GM18868 (cell line): Measurements from ENCODE around the gene ZNF138.
"Not testable (repeated sequence)": the region's sequence is repeated elsewhere in the genome, so short reads cannot be mapped to it uniquely, and the experiment has no call there.

Experiments
- ATAC-seq: cut with Tn5 transposase; IDR thresholded peaks from one replicate; pipeline ENCODE4 v1.9.1; 2021; ENCODE audit warnings: mild to moderate bottlenecking, moderate library complexity; ENCODE audit not compliant: unreplicated experiment

The ZNF138 gene

DNA sequence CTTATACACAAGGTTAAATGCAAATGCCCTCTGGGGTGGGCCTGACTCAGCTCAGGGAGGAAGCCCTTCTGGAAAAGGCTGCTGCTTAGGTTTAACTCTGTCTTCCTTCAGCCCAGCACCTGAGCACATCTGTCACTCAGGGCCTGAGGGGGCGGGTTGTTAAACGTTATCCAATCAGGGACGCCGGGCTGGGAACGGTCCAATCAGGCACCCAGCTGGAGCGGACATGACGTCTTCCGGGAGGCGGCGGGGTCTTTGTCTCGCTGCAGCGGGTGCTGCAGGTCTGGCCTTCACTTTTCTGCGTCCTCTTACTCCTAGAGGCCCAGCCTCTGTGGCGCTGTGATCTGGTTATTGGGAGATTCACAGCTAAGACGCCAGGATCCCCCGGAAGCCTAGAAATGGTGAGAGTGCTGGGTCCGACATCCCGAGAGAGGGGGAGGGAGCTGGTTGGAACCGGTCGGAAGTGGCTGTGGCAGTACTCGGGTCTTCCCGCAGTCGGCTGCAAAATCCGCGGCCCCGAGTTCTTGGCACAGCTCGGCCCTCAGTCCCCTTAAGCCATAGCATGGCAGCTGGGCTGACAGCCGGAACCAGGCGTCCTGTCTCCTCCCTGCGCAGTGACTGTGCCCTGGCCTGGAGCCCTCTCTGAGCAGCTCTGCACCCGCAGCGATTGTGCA lies at the start of gene ZNF138:
Gene ZNF138, plus strand, starts transcription at position 258 of the 674 bp plus-strand sequence. Its CDS starts 141 bp downstream, at position 399.
- ATAC-seq: peak; percentile 100

DNA sequence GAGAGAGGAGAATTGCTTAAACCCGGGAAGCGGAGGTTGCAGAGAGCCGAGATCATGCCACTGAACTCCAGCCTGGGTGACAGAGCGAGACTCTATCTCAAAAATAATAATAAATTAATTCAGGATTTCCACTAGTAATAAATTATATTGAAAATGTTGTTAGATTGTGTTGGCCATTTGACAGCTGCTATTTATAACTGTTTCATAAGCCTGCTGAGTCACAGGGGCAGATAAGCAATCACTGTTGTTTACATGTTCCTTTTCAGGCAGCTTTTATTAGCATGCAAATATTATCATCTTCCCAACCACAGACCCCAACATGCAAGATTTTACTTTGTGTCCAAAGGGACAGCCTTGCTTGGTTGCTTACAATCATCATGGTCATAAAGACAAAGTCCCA lies 49.5 kb upstream of the ZNF138 start:
- no peak for ATAC-seq

DNA sequence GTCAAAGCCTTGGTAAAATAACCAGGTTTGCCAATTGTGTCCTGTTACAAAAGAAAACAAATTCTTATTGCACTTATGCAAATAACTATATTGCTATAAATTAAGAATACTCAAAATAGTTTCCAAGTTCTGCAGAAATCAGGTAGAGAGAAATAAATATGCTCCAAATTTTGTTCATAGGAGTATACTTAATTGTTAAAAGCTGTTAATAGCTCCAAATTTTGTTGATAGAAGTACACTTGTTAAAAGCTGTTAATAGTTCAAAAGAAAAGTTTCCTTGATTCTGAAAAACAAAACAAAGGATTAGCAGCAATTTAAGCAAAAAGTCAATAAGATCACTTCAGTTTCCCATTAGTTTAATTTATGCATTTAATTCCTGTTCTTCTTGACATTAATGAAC lies 46.4 kb upstream of the ZNF138 start:
- no peak for ATAC-seq

DNA sequence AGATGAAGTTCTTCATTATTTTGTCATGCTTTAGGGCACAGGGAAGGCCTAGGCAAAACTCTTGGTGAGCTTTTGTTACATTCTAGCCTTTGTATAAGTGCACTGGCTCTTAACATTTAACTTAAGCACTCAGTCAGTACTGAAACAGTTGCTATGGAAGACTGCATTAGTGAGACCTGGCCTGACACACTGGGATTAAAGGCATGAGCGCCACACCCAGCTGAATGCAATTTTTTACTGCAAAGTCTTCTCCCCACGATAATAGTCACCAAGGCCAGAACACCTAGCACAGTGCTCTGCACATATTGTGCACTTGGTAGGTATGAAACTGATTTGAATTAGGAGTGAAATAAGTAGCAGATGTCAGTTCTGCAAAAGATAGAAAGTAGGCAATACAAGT lies 41.2 kb upstream of the ZNF138 start:
- ATAC-seq: no peak

DNA sequence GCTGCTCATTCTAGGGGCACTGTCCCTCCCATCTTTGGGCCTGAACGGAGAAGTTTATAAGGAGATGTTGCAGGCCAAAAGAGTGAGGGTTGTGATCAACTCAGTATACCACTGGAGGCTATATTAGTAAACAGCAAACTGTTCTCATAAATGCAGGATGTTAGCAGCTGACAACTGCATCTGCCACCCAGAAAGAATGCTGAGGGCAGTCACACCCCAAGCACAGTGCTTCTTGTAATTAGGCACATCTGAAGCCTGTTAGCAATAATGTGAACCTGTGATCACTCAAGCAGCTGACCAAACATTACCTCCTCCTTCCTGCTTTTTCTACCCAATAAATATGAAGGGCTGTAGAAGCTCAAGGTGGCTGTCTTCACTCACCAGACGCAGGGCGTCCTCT lies 38.4 kb upstream of the ZNF138 start:
- ATAC-seq: no peak

DNA sequence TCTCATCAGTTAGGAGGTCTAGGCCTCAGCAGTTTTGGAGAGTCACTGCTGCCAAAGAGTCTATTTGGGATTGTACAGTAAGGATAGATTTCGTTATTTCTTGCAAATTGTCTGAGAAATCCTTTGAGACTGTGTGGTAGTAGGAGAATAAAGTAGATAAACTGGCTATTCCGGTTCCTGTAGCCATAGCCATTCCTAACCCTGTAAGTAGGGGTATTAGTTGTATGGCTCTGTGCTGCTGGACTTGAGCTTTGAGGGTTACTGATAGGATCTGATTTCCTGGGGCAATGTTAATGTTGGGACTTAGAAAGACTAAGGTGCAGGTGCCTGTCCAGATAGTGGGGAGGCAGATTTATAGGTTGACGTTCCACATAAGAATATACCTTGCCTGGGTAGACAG lies 36.1 kb upstream of the ZNF138 start:
- ATAC-seq: no peak

DNA sequence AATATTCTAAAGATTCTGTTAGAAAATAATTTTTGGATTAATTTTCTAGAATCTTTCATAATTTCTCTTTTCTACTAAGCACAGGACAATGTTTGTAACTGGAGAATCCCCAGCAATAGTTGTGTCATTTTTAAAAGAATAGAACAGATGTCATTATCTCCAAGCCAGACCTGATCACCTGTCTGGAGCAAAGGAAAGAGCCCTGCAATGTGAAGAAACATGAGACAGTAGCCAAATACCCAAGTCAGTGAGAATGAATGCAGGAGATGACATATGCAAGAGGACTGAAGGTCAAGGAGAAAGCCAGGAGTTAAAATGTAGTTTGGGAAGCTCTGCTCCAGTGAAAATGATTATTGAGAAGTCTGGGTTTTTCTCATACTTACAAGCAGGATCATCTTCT lies 25.4 kb upstream of the ZNF138 start:
- no peak for ATAC-seq

DNA sequence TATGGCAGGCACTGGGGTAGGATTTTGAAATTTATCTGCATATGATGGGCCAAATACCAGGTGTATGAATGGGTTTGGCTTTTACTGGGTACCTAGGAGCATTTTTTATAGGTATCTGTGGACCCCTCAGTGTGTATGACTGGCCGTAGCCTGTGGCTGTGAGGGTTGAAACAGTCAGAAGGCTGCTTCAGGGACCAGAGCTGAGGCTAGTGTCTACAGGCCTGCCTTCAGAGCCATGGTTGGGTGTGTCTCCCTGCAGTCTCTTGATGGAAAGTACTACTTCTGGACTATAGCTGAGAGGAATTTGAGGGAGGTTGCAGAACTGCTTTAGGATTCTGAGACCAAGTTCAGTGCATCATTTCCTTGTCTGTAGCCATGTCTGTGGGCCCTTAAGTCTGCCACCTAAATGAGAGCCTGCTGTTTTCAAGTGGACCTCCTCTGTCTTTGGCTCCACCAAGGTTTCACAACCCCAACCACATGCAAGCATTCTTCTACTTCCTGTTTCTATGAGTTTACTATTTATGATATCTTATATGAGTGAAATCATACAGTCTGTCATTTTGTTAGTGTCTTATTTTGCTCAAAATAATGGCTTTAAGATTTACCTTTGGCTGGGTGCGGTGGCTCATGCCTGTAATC lies 19.9 kb upstream of the ZNF138 start:
- no peak for ATAC-seq

DNA sequence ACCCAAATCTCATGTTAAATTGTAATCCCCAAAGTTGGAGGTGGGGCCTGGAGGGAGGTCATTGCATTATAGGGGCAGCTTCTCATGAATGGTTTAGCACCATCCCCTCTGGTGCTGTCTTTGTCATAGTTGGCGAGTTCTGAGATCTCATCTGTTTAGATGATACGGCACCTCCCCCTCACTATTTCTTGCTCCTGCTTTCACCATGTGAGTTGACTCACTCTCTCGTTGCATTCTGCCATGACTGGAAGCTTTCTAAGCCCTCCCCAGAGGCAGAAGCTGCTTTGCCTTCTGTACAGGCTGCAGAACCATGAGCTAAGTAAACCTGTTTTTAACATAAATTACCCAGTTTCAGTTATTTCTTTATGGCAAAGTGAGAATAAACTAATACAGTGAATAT lies 18.9 kb upstream of the ZNF138 start:
- ATAC-seq: no peak

DNA sequence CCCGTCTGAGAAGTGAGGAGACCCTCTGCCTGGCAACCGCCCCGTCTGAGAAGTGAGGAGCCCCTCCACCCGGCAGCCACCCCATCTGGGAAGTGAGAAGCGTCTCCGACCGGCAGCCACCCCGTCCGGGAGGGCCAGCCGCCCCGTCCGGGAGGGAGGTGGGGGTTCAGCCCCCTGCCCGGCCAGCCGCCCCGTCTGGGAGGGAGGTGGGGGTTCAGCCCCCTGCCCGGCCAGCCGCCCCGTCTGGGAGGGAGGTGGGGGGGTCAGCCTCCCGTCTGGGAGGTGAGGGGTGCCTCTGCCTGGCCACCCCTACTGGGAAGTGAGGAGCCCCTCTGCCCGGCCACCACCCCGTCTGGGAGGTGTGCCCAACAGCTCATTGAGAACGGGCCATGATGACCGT lies 9.4 kb upstream of the ZNF138 start:
- ATAC-seq: not testable (repeated sequence)

DNA sequence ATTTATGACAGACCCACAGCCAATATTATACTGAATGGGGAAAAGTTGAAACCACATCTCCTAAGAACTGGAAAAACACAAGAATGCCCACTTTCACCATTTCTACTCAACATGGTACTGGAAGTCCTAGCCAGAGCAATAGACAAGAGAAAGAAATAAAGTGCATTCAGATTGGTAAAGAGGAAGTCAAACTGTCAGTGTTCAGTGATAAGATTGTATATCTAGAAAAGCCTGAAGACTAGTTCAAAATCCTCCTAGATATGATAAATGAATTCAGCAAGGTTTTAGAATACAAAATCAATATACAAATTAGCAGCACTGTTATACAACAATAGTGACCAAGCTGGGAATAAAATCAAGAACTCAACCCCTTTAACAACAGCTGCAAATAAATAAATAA lies 6.9 kb upstream of the ZNF138 start:
- ATAC-seq: no peak

DNA sequence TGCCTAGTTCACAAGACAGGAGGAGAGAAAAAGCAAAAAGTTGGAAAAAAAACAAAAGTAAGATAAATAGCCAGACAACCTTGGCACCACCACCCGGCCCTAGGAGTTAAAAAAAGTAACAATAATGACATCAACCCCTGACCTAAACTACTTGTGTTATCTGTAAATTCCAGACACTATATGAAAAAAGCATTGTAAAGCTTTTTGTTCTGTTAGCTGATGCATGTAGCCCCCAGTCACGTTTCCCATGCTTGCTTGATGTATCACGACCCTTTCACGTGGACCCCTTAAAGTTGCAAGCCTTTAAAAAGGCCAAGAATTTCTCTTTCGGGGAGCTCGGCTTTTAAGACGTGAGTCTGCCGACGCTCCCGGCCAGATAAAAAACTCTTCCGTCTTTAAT lies 5.0 kb upstream of the ZNF138 start:
- ATAC-seq: not testable (repeated sequence)

DNA sequence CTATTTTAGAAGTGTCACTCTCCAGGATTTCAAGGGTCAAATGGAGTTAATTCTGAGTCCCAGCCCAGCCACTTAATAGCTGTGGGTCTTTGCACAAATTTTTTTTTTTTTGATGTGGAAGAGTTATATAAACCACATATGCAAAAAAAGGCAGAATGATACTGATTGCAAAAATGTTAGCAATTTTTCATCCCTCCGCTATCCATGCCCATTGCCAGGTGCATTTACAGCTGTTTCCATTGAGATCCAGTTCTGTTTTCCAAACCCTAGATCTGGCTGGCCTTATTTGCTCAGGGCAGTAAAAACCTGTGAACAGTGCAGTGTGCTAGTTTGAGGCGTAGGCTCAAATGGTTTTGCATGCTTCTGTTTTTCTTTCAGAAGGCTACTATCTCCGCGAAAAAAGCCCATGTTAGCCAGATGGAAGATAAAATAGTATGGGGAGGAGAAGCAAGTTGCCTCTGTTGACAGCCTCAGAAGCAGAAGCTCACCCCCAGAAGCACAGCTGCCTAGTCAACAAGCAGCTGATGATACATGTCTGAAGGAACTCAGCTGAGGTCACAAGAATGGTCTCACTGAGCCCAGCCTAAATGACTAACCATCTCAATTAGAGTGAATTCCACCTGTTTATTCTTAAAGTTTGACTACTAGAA lies 997 bp upstream of the ZNF138 start:
- ATAC-seq: no peak

DNA sequence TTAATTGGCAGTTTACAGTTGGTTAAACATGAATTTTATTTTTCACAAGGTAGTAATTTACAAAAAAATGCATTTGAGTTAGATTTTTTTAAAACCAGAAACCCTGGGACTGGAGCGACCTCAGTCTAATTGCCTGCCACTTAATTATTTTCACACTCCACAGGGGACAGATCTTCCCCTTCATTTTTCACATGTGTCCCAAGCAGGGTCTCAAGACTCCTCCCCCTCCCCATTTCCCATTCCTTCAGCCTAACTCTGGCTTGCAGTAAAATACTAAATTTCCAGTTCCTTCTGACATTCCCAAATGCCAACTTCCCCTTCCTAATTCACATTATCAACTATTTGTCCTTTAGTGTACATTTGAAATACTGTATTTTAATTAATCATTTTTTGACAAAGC lies 948 bp downstream of the ZNF138 start:
- no peak for ATAC-seq

DNA sequence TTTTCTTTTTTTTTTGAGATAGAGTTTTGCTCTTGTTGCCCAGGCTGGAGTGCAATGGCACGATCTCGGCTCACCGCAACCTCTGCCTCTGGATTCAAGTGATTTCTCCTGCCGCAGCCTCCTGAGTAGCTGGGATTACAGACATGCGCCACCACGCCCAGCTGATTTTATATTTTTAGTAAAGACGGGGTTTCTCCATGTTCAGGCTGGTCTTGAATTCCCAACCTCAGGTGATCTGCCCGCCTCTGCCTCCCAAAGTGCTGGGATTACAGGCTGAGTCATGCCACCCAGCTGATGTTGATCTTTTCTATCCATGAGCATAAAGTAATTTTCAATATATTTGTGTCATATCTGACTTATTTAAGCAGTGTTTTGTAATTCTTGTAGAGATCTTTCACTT lies 4.9 kb downstream of the ZNF138 start:
- ATAC-seq: not testable (repeated sequence)

DNA sequence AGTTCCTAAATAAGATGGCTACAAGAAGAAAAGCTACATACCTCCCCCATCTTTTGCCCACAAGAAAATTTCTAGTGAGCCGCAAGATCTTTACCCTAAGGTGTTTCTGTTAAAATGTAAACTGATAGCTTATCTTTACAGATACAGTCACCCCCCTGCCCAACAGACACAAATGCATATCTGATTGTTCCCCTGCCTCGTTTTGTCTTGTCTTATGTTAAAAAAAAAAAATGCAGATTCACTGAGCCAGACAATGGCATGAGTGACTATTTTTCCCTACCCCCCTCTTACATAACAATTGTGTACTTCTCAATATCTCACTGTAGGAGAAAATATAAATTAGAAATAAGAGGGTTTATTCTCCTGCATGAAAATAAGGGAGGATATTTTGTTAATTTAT lies 8.5 kb downstream of the ZNF138 start:
- no peak for ATAC-seq

DNA sequence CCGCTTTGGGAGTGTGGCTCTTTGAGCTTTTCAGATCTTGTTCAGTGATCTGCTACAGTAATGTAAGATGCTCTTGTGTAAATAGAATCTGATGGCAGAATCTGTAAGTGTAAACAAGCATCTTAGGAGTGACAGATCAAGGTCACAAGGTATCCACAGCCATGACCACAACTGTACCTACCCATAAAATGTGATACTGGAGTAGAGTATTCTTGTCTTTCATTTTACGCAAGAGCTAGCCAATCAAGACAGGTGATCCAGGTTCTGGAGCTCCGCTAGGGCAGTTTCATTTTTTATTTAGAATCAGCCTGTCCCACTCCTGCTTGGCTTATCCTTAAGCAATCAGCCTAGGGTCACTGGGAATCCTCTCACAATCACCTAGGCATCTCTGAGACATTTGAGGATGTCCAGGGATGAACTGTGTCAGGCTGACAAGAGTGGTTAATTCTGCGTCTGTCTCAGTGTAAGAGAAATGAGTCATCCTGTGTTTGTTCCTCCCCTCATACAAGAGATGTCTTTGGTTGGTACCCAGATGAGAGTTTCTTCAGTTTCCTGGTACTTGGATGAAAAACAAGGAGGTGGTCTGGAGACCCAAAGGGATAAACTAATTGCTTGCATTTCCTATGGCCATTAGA lies 13.6 kb downstream of the ZNF138 start:
- ATAC-seq: no peak

DNA sequence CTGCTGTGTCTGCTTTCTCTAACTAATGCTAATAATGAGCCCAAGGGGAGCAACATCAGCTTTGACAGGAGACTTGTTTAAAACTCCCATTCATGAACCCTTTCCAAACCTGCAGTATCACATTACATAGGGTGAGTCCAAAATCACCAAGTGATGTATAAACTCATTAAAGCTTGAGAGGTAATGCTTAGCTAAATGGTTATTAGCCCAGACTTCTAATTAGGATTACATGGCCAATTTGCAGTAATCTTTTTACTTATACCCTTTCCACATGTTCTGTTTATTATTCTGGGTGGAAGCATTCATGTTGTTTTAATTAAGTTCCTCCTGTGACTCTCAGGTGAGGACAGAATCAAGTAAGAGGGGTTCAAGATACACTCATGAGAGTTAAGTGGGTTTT lies 17.5 kb downstream of the ZNF138 start:
- no peak for ATAC-seq

DNA sequence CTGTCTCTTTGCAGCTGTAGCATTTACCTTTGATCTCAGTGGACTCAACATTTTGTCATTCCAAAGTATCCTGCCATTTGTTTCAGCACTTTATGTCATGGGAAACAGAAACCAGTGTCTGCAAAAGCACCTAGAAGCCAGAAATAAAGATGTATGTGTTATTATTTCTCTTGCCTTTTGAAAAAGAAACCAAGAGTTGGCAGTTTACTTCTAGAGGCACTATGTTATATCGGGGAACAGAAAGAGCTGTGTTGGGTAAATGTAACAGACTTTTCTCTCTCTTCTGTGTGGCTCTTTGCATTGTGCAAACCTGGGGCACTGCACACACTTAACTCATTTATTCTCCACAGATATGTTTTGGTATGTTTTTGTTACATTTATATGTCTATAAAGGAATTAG lies 36.7 kb downstream of the ZNF138 start:
- ATAC-seq: no peak

DNA sequence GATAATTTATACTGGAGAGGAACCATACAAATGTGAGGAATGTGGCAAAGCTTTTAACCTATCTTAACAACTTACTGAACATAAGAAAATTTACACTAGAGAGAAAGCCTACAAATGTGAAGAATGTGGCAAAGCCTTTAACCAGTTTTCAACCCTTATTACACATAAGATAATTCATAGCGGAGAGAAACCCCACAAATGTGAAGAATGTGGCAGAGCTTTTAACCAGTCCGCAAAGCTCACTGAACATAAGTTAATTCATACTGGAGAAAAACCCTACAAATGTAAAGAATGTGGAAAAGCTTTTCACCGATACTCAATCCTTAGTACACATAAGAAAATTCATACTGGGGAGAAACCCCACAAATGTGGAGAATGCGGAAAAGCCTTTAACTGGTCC lies 37.9 kb downstream of the ZNF138 start:
- ATAC-seq: no peak

DNA sequence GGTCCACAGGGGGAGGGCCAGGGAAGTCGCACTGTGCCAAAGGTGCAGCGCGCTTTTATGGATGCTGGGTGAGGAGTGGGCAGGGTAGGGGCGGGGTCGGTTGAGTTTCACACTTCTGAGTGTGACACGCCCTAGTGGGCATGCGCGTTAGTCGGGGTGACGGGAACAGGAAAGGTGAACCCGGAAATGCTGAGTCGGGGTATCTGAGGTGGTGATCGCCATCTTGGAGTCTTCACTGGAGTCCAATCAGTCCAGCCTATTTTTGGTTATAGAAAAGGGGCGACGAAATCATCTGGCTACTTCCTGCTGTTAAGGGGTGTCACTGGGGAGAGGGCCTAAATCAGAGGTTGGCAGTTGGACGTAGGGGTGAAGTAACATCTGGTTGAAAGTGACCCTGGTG lies 40.8 kb downstream of the ZNF138 start:
- no peak for ATAC-seq

DNA sequence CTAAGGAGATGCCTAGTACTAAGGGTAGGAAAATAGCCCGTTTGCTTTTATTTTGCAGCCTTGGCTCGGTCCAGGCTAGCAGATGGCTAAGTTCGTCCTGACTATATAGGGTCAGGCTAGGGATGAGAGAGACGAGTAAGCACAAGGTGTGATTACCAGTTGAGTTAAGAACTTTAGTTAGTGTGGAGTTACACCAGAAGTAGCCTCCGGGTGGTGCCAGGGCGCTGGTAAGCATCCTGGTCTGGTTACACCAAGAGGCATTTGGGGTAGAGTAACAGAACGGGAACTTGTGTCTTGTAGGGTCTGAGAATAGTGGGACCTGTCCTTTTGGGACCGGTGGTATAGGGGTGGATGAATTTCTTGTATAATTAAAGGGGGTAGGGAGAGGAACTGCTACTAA lies 41.6 kb downstream of the ZNF138 start:
- ATAC-seq: not testable (repeated sequence)
